WTC11 (cell line): Measurements from ENCODE around the gene PRELID1. TPM values are rescaled to one million over a fixed set of nuclear protein-coding genes. Genes with fewer than 3 reads are reported as not detected.

ENCODE experiments used
- ATAC-seq: fragments of 200-7000 bp; cut with Tn5 transposase; 2 replicates; pipeline ENCODE4 v1.10.0; 2021; ENCODE audit warnings: mild to moderate bottlenecking, moderate library complexity
- CTCF ChIA-PET: fragments of 300-600 bp; sonication (Branson Sonifier 250); formaldehyde crosslinking; loops from one replicate; lab custom pipeline; 2021; ENCODE audit warnings: antibody characterized with exemption; lab: Charles Lee
- POLR2A ChIA-PET: fragments of 350-600 bp; sonication (Branson Sonifier 250); formaldehyde crosslinking; loops from one replicate; lab custom pipeline; 2021; ENCODE audit warnings: antibody characterized with exemption; lab: Charles Lee
- DNase-seq: peaks from one replicate; pipeline ENCODE4 v3.0.0; 2021; ENCODE audit warnings: low spot score
- H3K27ac Mint-ChIP-seq: 2 replicates; pipeline ENCODE4 v1.8.0; 2021; ENCODE audit warnings: mixed read lengths
- H3K27me3 Mint-ChIP-seq: 2 replicates; pipeline ENCODE4 v1.8.0; 2021; ENCODE audit warnings: low read depth, mild to moderate bottlenecking, moderate library complexity, mixed read lengths
- H3K36me3 Mint-ChIP-seq: 2 replicates; pipeline ENCODE4 v1.8.0; 2021; ENCODE audit warnings: mixed read lengths
- H3K4me1 Mint-ChIP-seq: 2 replicates; pipeline ENCODE4 v1.8.0; 2022; ENCODE audit warnings: mixed read lengths
- H3K4me3 Mint-ChIP-seq: 2 replicates; pipeline ENCODE4 v1.8.0; 2021; ENCODE audit warnings: mild to moderate bottlenecking, moderate library complexity, mixed read lengths
- H3K9me3 Mint-ChIP-seq: 2 replicates; pipeline ENCODE4 v1.8.0; 2021; ENCODE audit warnings: mixed read lengths
- CREB1 ChIP-seq: sonication (generic); formaldehyde crosslinking; IDR thresholded peaks from 2 replicates; pipeline ENCODE4 v1.8.0; 2023; ENCODE audit warnings: mild to moderate bottlenecking, missing genetic modification reagents
- E2F1 ChIP-seq: sonication (generic); formaldehyde crosslinking; IDR thresholded peaks from 2 replicates; pipeline ENCODE4 v1.8.0; 2022; ENCODE audit warnings: mild to moderate bottlenecking, missing genetic modification reagents
- ESRRA ChIP-seq: sonication (generic); formaldehyde crosslinking; IDR thresholded peaks from 2 replicates; pipeline ENCODE4 v1.8.1; 2022; ENCODE audit warnings: mild to moderate bottlenecking, missing genetic modification reagents, borderline replicate concordance
- FOXK1 ChIP-seq: sonication (generic); formaldehyde crosslinking; IDR thresholded peaks from 2 replicates; pipeline ENCODE4 v1.8.0; 2022; ENCODE audit warnings: mild to moderate bottlenecking, moderate library complexity, missing genetic modification reagents
- HMGXB4 ChIP-seq: sonication (generic); formaldehyde crosslinking; IDR thresholded peaks from 2 replicates; pipeline ENCODE4 v1.8.1; 2023; ENCODE audit warnings: mild to moderate bottlenecking, moderate library complexity, missing genetic modification reagents
- KAT7 ChIP-seq: sonication (generic); formaldehyde crosslinking; IDR thresholded peaks from 2 replicates; pipeline ENCODE4 v1.8.1; 2023; ENCODE audit warnings: missing genetic modification reagents, mild to moderate bottlenecking, borderline replicate concordance
- PREB ChIP-seq: sonication (generic); formaldehyde crosslinking; IDR thresholded peaks from 2 replicates; pipeline ENCODE4 v1.8.1; 2022; ENCODE audit warnings: mild to moderate bottlenecking, missing genetic modification reagents, moderate library complexity, borderline replicate concordance
- PRRX2 ChIP-seq: fragments of 250-450 bp; sonication (Bioruptor Pico); IDR thresholded peaks from 2 replicates; pipeline ENCODE4 v1.8.0; 2021; ENCODE audit warnings: mild to moderate bottlenecking
- SP1 ChIP-seq: sonication (generic); formaldehyde crosslinking; conservative IDR thresholded peaks from 2 replicates; pipeline ENCODE4 v1.8.1; 2022; ENCODE audit warnings: missing genetic modification reagents
- ZBTB21 ChIP-seq: sonication (generic); formaldehyde crosslinking; IDR thresholded peaks from 2 replicates; pipeline ENCODE4 v1.8.1; 2023; ENCODE audit warnings: mild to moderate bottlenecking, missing genetic modification reagents, borderline replicate concordance
- ZNF512 ChIP-seq: sonication (generic); formaldehyde crosslinking; IDR thresholded peaks from 2 replicates; pipeline ENCODE4 v1.8.1; 2022; ENCODE audit warnings: missing genetic modification reagents, borderline replicate concordance
- ZNF532 ChIP-seq: fragments of 250-450 bp; sonication (Bioruptor Pico); IDR thresholded peaks from 2 replicates; pipeline ENCODE4 v1.9.0; 2021; ENCODE audit warnings: mild to moderate bottlenecking, borderline replicate concordance
- total RNA-seq: library from RNA; stranded (reverse); gene quantifications from 3 replicates; pipeline ENCODE4 v1.2.3, GENCODE V29; 2021

The PRELID1 gene
- total RNA-seq, 1 experiment from 2014 or later: 273 TPM

GRCh38 chr5:177297922-177298321, 5.7 kb upstream of the PRELID1 start (continued):
- TF ChIP-seq ZNF532 (CRISPR knock-in tag) (no peak), PREB (CRISPR knock-in tag) (no peak), KAT7 (CRISPR knock-in tag) (no peak), ZNF512 (CRISPR knock-in tag) (no peak)

GRCh38 chr5:177299697-177300096, 3.9 kb upstream of the PRELID1 start:
- Mint-ChIP-seq H3K36me3 (peaks cover 19% of the 10 kb centered on the region), H3K4me3 (no peak overlapping the region), H3K9me3 (no peaks in the 10 kb centered on the region), H3K27me3 (no peaks in the 10 kb centered on the region), H3K4me1 (peaks cover 49% of the 10 kb centered on the region), H3K27ac (peak overlapping the region; percentile 78)
- DNase-seq (no peak), ATAC-seq (no peak)
- CTCF ChIA-PET: interaction anchor here (0.6 to 4.7 kb wide), 5 partner anchors 10 to 188 kb away, joined by 3 to 36 read pairs (median 4); partner anchors contain the start of gene MXD3
- POLR2A ChIA-PET: no interaction called here
- no peak for TF ChIP-seq SP1 (CRISPR knock-in tag)
- TF ChIP-seq CREB1 (CRISPR knock-in tag): no peak
- no peak for TF ChIP-seq KAT7 (CRISPR knock-in tag)
- TF ChIP-seq PRRX2 (CRISPR knock-in tag): no peak

GRCh38 chr5:177300236-177300880, 3.2 kb upstream of the PRELID1 start:
- H3K9me3 Mint-ChIP-seq: no peaks in the 10 kb centered on the region
- ChIA-PET CTCF (interaction anchor here (0.9 to 4.7 kb wide), 4 partner anchors 9 to 186 kb away, joined by 3 to 36 read pairs (median 10); no protein-coding TSS in a partner anchor), POLR2A (no interaction called here)
- ATAC-seq: peak; percentile 25
- no peak for TF ChIP-seq HMGXB4 (CRISPR knock-in tag)
- TF ChIP-seq FOXK1: no peak
- no peak for TF ChIP-seq KAT7 (CRISPR knock-in tag)
- no peak for TF ChIP-seq ESRRA
- TF ChIP-seq E2F1: no peak
- TF ChIP-seq ZBTB21 (CRISPR knock-in tag): no peak
- H3K27me3 Mint-ChIP-seq: no peaks in the 10 kb centered on the region
- peaks cover 54% of the 10 kb centered on the region for H3K4me1 Mint-ChIP-seq
- peaks cover 19% of the 10 kb centered on the region for H3K36me3 Mint-ChIP-seq
- DNase-seq: no peak
- no peak overlapping the region for H3K4me3 Mint-ChIP-seq
- H3K27ac Mint-ChIP-seq: peak overlapping the region; percentile 99
